Neural progenitor cell (in vitro differentiated cells): ENCODE measurements around the gene AGBL2.

Source experiments
- EZH2 ChIP-seq: fragments of 200-600 bp; sonication (generic); IDR thresholded peaks from 2 replicates; pipeline ENCODE4 v1.6.1; 2017; ENCODE audit warnings: antibody characterized with exemption, mild to moderate bottlenecking, moderate library complexity
- EZH2phosphoT487 ChIP-seq: fragments of 200-600 bp; sonication (generic); IDR thresholded peaks from 2 replicates; pipeline ENCODE4 v1.6.1; 2017; ENCODE audit warnings: antibody characterized with exemption
- TF ChIP-seq, protein P1 (sequence below): fragments of 200-600 bp; sonication (generic); IDR thresholded peaks from 2 replicates; pipeline ENCODE4 v1.5.1; 2017; ENCODE audit warnings: antibody characterized with exemption, mild to moderate bottlenecking

- TF ChIP-seq, protein P1, sequence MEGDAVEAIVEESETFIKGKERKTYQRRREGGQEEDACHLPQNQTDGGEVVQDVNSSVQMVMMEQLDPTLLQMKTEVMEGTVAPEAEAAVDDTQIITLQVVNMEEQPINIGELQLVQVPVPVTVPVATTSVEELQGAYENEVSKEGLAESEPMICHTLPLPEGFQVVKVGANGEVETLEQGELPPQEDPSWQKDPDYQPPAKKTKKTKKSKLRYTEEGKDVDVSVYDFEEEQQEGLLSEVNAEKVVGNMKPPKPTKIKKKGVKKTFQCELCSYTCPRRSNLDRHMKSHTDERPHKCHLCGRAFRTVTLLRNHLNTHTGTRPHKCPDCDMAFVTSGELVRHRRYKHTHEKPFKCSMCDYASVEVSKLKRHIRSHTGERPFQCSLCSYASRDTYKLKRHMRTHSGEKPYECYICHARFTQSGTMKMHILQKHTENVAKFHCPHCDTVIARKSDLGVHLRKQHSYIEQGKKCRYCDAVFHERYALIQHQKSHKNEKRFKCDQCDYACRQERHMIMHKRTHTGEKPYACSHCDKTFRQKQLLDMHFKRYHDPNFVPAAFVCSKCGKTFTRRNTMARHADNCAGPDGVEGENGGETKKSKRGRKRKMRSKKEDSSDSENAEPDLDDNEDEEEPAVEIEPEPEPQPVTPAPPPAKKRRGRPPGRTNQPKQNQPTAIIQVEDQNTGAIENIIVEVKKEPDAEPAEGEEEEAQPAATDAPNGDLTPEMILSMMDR, result no peak
- no peak for TF ChIP-seq EZH2phosphoT487
- TF ChIP-seq EZH2, result no peak
Observed at GRCh38 chr11:47691979-47692378, 23.2 kb downstream of the AGBL2 start.
